ENCODE results near the gene RADIL.
"Not testable (repeated sequence)": the region's sequence is repeated elsewhere in the genome, so short reads cannot be mapped to it uniquely, and the experiment has no call there.

RADIL gene

GRCh38 chr7:4808565-4808964, 75.0 kb downstream of the RADIL start:
- no peak for DNase-seq (ENCODE audit: low read depth)

DNA sequence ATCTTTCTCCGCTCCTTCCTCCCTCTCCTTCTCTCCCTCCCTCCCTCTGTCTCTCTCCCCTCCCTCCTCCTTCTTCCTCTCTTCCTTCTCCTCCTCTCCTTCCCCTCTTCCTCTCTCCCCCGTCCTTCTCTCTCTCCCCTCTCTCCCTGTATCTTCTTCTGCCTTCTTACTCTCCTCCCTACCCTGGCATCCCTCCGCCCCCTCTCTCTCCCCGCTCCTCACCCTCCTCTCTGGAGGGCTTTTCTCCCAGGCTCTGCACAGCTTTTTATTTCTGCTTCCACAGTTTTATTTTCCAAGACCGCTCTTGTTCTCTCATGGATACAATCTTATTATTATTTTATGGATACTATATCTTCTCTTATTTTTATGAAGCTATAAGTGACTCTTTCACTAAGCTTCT, 75.5 kb downstream of the RADIL start:
- no peak for DNase-seq (ENCODE audit: low read depth)

- no peak for DNase-seq (ENCODE audit: low read depth)
Measured at GRCh38 chr7:4807598-4808016, 75.9 kb downstream of the RADIL start.

GRCh38 chr7:4806983-4807597, 76.4 kb downstream of the RADIL start:
- DNase-seq (ENCODE audit: low read depth): no peak

DNA sequence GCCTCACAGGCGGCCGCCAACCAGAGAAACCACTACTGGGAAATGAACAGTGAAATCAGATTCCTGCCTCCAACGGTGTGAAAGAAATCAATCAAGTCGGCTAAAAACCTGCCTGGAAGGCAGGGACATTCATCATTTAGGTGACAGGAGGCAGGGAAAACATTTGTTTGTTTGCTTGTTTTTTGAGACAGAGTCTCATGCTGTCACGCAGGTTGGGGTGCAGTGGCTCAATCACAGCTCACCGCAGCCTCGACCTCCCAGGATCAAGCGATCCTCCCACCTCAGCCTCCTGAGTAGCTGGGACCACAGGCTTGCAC, 77.6 kb downstream of the RADIL start:
- no peak for DNase-seq (ENCODE audit: low read depth)

GRCh38 chr7:4805110-4805983, 78.2 kb downstream of the RADIL start:
- no peak for DNase-seq (ENCODE audit: low read depth)

GRCh38 chr7:4803397-4804241, 79.9 kb downstream of the RADIL start:
- DNase-seq (ENCODE audit: low read depth): no peak

DNA sequence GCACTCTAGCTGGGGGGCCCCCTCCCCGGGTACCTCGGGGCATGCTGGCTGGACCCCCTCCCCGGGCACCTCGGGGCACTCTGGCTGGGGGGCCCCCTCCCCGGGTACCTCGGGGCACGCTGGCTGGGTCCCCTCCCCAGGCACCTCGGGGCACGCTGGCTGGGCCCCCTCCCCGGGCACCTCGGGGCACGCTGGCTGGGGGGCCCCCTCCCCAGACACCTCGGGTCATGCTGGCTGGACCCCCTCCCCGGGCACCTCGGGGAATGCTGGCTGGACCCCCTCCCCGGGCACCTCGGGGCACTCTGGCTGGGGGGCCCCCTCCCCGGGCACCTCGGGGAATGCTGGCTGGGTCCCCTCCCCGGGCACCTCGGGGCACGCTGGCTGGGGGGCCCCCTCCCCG, 80.9 kb downstream of the RADIL start:
- not testable (repeated sequence) for DNase-seq (ENCODE audit: low read depth)

GRCh38 chr7:4801839-4802231, 81.7 kb downstream of the RADIL start:
- no peak for DNase-seq (ENCODE audit: low read depth)

GRCh38 chr7:4800926-4801838, 82.3 kb downstream of the RADIL start:
- no peak for DNase-seq (ENCODE audit: low read depth)

GRCh38 chr7:4800487-4800886, 83.0 kb downstream of the RADIL start:
- no peak for DNase-seq (ENCODE audit: low read depth)

DNA sequence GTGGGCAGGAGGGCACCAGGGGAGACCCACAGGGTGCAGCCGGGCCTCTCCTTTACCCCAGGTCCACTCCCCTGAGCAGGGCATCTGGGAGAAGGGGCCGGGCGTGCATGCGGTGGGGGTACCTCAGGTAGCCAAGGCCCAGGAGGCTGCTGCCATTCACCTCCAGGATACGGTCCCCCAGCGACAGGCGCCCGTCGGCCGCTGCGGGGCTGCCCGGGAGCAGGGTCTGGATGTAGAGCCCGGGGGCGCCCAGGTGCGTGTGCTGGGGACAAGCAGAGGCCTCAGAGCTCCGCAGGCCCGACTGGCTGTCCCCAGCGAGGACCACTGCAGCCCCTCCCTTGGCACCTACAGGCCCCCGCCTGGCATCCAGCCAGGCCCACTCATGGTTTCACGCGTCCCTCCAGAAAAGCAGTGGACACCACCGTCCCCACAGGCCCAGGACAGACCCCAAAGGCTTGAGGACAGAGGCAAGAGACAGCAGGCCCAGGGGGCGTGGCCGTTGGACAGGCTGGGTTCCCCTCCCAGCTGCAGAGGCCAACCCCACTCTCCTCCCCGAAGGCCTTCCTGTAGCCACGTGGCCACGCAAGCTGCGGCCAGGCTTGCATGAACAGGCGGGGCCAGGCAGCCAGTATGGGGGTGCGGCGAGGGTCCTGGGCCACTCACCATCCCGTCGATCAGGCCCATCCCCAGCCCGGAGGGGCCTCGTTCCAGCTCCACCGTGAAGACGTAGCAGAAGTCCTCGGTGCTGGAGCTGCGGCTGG, 83.8 kb downstream of the RADIL start:
- no peak for DNase-seq (ENCODE audit: low read depth)

DNA sequence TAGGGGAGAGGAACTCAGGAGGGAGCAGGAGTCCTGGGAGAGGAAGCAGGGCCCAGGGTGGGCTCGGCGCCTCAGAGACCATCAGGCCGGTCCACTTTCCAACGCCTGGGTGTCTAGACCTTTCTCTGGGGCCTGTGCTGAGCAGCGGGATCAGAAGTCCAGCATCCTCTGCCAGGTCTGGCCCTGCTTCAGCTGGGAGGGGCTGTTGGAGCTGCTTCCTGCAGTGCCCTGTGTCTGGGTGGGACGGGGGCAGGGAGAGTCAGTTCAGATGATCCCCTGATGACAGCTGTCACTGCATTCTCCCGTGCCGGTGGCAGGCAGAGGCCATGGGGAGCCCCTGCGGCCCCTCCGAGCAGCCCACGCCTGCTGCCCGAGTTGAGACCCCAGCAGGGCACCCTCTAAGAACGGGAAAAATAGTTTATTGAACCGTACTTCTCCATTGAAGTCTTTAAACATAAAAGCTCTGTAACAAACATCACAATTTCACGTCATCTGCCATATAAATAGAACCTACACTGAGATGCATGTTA, 84.7 kb downstream of the RADIL start:
- no peak for DNase-seq (ENCODE audit: low read depth)

DNA sequence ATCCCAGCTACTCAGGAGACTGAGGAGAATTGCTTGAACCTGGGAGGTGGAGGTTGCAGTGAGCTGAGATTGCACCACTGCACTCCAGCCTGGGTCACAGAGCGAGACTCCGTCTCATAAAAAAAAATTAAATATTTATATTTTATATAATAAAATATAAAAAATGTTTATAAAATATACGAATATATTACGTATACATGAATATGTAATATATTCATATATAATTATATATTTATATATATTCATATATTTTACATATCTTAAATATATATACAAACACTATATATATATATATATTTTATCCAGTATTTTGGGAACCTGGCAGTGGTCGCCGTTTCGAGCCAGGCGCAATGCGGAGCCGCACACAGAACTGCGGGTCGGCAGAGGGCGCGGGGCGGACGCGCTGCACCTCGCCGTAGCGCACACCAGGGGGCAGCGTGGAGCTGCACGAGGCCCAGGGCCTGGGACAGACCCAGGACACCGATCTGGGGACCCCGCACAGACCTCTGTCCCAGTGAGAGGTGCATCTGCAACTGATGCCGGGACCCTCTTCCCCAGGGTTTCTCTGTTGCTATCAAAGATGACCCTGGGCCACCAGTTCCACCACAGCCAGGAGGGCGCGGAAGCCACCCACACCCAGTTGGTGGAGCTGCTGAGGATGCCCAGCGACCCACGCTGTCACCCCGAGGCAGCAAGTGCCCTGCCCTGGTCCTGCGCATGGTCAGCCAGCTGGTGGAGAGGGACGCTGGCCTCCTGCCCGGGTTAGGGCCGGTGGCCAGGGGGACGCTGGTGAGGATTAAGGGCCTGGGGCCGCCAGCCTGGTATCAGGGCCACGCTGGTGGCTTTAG, 85.4 kb downstream of the RADIL start:
- DNase-seq (ENCODE audit: low read depth): peak; percentile 65

GRCh38 chr7:4796453-4796852, 87.1 kb downstream of the RADIL start:
- no peak for DNase-seq (ENCODE audit: low read depth)

DNA sequence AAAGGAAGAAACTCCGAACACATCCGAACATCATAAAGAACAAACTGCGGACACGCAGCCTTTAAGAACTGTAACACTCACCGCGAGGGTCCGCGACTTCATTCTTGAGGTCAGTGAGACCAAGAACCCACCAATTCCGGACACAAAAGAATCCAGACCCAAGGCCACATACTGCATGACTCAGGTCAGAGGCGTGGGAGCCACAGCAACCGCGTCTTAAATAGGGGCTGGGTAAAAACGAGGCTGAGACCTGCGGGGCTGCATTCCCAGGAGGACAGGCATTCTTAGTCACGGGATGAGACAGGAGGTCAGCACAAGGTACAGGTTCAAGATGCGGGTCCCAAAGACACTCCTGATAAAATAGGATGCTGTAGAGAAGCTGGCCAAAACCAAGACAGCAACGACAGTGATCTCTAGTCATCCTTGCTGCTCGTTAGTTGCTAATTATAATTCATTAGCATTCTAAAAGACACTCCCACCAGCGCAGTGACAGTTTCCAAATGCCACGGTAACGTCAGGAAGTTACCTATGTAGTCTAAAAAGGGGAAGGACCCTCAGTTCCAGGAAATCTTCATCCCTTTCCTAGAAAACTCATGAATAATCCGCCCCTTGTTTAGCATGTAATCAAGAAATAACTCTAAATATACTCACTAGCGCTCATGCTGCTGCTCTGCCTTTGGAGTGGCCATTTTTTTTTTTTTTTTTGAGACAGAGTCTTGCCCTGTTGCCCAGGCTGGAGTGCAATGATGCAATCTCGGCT, 88.7 kb downstream of the RADIL start:
- DNase-seq (ENCODE audit: low read depth): no peak

DNA sequence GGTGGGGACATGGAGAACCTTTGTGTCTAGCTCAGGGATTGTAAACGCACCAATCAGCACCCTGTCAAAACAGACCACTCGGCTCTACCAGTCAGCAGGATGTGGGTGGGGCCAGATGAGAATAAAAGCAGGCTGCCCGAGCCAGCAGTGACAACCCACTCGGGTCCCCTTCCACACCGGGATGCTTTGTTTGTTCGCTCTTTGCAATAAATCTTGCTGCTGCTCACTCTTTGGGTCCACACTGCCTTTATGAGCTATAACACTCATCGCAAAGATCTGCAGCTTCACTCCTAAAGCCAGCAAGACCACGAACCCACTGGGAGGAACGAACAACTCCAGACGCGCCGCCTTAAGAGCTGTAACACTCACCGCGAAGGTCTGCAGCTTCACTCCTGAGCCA, 89.3 kb downstream of the RADIL start:
- DNase-seq (ENCODE audit: low read depth): not testable (repeated sequence)

- DNase-seq (ENCODE audit: low read depth): not testable (repeated sequence)
Measured at GRCh38 chr7:4793385-4793993, 90.0 kb downstream of the RADIL start.
